Right ventricle myocardium superior (tissue), 1 donor: ENCODE data around the gene COL23A1. TPM values are rescaled to one million over a fixed set of nuclear protein-coding genes. Genes with fewer than 3 reads are reported as not detected.
"Not testable (repeated sequence)": the region's sequence is repeated elsewhere in the genome, so short reads cannot be mapped to it uniquely, and the experiment has no call there.

ENCODE experiments used
- ATAC-seq: fragments of 200-7000 bp; cut with Tn5 transposase; one replicate; pipeline ENCODE4 v1.9.1; 2020; ENCODE audit warnings: mild to moderate bottlenecking; ENCODE audit not compliant: poor library complexity
- DNase-seq: peaks from one replicate; pipeline ENCODE4 v3.0.0-alpha.2; 2020
- intact Hi-C: fragments of 100-400 bp; cut with DNase I; formaldehyde crosslinking; loops from one replicate; pipeline ENCODE4 v1.11.2; 2022
- total RNA-seq: library from RNA; stranded (reverse); fragmentation: NEBNext Ultra II Directional; extraction: Animal tissue kit (Norgen Biotek cat#: 25700); gene quantifications from one replicate; pipeline ENCODE4 v1.2.1, GENCODE V29; 2021
- donor health status: DM: no; HTN: yes; CAD: no; lungs with severe emphysema.

The COL23A1 gene
- total RNA-seq, 1 donor from 2014 or later = 18.8 TPM

GRCh38 chr5:178234750-178235587, 355.2 kb downstream of the COL23A1 start:
- DNase-seq (peak; percentile 88), ATAC-seq (peak; percentile 20)
- intact Hi-C loops = no loop called here

GRCh38 chr5:178234121-178234749, 356.0 kb downstream of the COL23A1 start:
- ATAC-seq = no peak
- DNase-seq = peak; percentile 34
- intact Hi-C loops = no loop called here

DNA sequence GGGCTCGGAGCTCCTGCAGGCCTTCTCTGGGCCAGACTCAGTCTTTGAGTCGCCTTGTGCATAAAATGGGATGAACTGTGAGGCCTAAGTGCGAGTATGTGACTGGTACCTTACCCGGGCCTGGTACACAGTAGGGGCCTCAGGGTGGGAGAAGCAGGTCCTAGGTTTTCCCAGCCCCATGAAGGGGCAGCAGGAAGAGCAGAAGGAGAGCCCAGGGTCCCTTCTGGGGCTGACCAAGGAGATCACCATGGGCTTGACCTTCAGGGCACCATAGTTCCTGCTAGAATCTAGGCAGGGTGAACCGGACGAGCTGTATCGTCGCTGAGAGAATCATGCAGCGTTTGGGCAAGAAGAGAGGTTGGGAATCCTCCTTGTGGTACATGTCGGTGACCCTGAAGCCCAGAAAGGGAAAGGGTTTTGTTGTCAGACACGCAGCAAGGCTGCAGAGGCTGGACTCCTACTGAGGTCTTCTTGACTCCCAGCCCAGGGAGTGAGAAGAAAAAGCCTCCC, 357.2 kb downstream of the COL23A1 start:
- ATAC-seq (no peak), DNase-seq (no peak)
- intact Hi-C loops = no loop called here

DNA sequence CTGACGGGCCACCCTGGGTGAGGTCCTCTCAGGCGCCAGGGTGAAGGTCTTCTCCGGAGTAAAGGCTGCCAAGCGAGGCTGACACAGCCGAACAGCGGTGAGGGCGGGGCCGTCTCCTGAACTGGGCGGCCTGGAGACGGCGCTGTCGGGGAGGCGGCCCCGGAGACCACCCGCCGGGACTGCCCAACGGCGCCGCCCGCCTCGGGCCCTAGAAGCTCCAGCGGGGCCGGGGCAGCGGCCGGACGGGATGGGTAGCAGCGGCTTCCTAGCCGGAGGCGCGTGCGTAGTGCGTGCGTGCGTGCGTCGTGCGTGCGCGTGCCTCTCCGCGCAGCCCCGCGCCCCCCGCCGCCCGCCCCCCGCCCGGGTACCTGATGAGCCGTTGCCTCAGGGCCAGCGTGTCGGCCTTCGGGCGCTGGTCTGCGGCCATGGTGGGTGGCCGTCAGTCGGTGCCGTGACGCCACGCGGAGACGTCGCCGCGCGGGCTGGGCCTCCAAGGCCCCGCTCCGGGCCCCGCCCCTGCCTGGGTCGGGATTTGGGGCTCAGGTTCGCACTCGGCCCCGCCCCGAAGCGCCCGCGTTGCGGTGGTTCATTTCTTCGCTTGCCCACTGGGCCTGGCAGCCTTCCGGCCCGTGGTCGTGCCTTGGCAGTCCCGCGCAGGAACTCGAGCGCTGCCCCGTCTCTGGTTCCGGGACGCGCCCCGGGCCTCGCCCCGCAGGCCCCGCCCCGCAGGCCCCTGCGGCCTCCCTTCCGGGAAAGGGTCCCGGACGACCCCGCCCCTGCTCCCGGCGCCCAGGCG, 357.9 kb downstream of the COL23A1 start, which contains the start of gene PHYKPL:
Gene PHYKPL (minus strand): TSS at position 679 of the 796 bp plus-strand sequence. CDS start 252 bp downstream, at position 427.
- ATAC-seq = peak; percentile 80
- intact Hi-C loops = no loop called here
- peak; percentile 86 for DNase-seq

DNA sequence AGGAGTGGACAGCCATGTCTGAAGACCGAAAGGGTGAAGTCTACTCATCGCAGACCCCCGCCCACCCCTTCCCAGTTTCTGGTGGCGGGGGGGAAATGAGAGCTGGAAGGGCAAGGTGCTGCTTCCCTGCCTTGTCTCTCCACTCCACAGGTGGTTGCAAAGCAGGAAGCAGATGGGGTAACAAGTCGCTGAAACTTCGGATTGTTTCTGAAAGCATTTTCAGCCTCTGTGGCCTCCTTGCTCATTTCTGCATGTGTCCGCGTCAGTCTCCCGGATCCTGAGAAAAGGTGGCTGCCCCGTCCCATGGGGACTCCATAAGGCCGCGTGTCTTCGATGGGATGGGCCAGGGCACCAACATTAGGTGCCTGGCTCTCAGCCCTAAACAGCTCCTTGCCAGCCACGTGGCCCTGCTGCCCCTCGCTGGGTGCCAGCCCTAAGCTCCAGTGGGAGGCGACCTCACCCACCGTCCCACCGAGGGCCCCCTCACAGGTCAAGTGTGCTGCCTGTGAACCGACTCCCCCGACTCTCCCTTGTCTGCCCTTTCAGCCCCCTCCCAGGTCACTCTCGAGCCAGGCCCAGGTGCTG, 358.6 kb downstream of the COL23A1 start:
- no peak for ATAC-seq
- intact Hi-C loops = no loop called here
- DNase-seq = peak; percentile 21

DNA sequence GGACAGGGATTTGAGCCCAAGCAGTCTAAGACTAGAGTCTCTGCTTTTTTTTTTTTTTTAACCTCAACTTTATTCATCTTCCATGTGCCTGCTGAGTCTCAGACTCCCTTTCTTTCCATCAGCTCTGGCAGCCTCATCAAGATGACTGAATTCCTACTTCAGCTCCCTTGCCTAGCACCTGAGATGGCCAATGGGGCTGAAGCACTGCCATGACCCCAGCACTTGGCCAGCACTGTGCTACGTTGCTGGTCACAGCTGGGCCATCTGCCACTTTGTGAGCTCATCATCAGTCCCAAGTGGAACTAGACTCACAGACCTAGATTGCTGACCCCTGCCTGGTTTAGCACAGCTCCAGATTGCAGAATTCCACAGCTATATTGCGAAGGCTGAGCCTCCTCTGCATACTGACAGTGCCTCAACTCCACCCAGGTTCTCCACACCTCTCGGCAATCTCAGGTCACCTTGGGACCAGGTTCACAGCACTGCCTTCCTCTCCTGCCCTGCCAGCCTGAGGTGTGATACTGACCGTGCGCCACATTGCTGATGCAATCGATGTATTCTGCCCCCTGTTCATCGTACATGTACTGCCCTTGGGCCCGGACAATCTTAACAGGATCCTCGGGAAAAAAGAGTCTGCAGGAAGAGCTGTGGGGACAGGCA, 359.2 kb downstream of the COL23A1 start:
- intact Hi-C loops = no loop called here
- DNase-seq (peak; percentile 70), ATAC-seq (peak; percentile 1)

- ATAC-seq (no peak), DNase-seq (no peak)
- intact Hi-C loops = no loop called here
These were observed 360.3 kb downstream of the COL23A1 start for GRCh38 chr5:178229861-178230260.

- intact Hi-C loops, DNase-seq, ATAC-seq: not testable (repeated sequence)
These were observed 361.1 kb downstream of the COL23A1 start for GRCh38 chr5:178229111-178229510.

DNA sequence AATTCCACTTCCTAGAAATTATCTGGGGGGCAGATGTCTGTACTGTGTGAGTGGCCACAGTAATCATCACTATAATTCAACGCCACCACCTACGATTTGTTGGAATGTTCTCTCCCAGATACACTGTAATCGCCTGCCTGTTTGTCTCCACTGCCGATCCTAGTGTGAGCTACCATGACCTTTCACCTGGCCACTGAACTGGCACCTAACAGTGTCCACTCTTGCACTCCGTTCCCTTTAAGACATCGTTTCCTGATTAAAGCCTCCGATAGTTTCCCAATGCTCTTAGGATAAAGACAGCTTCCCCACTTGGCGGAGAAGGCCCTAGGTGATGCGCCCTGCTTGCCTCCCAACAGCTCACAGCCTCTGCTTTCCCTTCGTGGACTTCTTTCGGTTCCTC, 361.6 kb downstream of the COL23A1 start:
- no peak for ATAC-seq
- DNase-seq = no peak
- intact Hi-C loops = no loop called here

DNA sequence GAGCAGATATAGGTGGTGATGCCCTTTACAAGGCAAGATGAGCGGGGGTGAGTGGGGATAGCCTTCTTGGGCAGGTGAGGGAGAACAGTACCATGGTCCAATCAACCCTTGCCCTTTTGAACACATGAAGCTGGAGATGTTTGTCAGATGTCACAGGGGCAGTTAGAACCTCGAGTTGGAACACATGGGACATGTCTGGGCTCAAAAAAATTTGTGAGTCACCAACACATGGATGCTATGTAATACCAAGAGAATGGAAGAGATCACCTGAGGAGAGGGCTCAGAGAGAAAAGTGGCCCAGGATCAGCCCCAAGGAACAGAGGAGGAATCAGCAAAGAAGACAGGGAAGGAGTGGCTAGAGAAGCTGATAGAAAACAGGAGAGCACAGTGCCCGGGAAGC, 362.3 kb downstream of the COL23A1 start:
- no peak for DNase-seq
- intact Hi-C loops = no loop called here
- no peak for ATAC-seq

DNA sequence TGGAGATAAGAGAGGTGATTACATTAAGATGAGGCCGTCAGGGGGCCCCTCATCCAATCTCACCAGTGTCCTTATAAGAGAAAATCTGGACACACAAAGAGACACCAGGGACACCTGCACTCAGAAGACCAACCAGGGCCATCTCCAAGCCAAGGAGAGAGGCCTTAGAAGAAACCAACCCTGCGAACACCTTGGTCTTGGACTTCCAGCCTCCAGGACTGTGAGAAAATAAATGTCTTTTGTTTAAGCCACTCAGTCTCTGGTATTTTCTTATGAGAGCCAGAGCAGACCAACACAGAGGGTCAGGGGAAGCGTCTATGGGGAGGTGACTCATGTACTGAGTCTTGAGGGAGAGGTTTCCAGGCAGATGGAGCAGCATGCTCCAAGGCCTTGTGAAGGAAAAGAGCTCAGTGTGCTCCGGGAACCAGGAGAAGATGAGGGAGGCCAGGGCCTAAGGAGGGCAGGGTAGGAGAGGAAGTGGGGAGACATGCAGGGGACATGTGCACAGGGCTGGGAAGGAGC, 363.0 kb downstream of the COL23A1 start:
- intact Hi-C loops = no loop called here
- ATAC-seq (no peak), DNase-seq (no peak)

DNA sequence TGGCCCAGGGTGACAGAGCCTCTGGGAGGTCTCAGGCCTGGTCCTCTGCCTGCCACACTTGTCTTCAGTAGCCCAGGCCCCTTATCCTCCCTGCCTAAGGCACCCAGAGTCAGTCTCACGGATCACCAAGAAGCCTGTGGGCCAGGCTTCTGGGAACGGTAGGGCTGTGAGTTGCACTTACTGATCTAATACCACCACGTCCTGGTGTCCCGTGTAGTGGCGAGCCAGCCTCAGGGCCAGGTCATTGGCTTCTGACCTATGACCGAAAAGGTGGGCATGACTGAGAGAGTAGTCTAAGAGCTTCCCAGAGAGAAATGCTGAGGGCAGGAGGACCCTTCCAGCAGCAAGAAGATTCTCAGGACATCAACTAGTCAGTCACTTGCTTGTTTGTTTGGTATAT, 365.0 kb downstream of the COL23A1 start:
- intact Hi-C loops = no loop called here
- no peak for DNase-seq
- no peak for ATAC-seq

DNA sequence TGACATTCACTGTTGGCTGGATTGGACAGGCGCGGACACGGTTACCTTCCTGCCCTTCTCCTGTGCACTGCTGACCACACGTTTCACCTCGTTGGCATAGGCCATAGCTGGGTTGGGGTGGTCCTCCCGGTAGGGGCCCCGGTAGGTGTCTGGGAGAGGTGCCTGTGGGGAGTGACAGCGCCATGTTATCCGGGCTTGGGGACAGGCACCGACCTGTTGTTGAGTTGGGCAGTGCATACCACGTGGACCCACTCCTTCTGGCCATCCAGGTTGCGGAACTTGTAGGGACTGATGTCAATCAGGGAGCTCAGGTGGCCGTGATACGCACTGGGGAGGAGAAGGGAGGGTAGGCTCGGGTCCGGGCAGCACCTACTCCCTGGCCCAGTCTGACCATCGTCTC, 365.8 kb downstream of the COL23A1 start:
- DNase-seq = no peak
- intact Hi-C loops = no loop called here
- ATAC-seq = no peak

DNA sequence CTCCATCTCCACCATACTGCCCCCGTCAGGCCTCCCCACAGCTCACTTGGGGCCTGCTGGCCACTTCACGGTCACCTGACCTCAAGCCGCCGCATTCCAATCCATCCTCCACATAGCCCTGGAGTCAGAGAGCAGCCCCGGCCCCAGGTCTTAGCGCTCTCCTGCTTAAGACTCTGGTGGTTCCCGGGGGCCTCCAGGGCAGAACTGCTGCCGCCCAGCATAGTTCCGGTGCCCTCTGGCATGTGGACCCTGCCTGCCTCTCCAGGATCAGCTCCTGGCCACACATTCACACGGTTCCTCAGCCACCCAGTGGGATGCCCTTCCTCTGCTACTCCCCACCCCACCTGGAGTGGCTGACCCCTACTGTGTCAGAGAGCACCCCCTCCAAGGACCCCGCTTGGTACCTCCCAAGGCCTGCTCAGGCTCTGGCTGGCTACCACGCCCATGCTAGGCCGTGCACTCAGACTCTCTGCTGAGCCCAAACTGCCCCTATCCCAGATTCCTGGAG, 366.3 kb downstream of the COL23A1 start:
- DNase-seq = no peak
- peak; percentile 12 for ATAC-seq
- intact Hi-C loops = no loop called here

DNA sequence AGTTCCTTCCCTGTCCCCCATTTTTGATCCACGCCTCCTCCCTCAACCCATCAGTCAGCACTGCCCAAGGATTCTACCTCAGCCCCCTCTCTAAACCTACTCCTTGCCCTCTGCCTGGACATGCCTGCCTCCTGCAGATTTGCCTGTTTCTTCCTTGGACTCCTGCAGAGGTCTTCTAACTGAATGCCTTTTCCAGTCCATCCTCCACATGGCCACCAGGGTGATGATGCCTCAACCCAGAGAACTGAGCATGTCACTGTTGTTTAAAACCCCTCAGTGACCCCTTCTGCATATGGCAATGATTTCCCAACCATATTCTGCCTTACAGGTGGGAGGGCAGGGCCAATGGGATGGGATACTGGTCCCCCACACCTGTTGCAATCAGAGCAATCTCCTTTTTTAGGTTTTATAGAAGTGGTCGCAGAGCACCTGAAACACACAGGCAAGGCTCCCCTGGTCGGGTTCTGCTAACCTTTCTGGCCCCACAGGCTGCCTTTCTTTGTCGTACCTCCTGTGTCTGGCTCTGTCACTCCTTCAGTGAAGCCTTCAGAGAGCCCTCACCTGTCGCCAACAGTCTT, 366.9 kb downstream of the COL23A1 start:
- DNase-seq (no peak), ATAC-seq (no peak)
- intact Hi-C loops = no loop called here

DNA sequence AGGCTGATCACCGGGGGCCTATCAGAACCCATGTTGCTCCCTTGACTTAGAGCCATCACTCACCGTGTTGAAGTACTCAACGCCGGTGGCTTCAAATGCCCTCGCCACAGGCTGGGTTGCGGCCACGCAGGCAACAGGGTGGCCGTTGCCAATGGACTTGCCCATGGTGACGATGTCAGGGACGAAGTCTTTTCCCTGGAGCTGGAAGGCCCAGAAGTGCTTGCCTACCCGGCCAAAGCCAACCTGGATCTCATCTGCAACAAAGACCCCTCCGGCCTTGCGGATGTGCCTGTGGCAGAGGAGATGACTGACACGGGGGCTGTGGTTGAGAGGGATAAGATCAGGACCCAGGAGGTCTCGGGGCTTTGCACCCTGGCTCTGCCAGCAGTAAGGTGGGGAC, 367.9 kb downstream of the COL23A1 start:
- intact Hi-C loops = no loop called here
- DNase-seq = no peak
- no peak for ATAC-seq

- intact Hi-C loops = no loop called here
- no peak for DNase-seq
- no peak for ATAC-seq
These were observed 368.3 kb downstream of the COL23A1 start for GRCh38 chr5:178221853-178222252.

DNA sequence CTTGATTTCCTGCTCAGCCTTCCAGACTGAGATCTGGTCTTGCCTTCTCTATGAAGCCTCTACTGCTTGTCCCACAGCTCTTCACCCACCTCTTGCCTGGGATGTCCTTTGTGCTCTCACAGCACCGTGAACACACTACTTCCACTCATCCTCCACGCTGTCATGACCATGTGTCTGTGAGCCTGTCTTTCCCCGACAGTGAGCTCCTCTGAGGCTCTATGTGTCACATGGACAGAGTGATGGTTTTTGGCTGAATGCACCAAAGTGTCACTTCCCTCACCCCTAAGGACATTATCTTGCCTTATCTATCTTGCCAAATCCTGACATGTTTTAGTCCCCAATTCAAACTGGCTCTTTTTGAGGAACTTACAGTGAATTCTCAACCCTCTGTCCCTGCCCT, 368.9 kb downstream of the COL23A1 start:
- no peak for ATAC-seq
- DNase-seq = no peak
- intact Hi-C loops = no loop called here
